Activated CD4-positive, CD25-positive, alpha-beta regulatory T cell treated with anti-CD3 and anti-CD28 coated beads, Interleukin-2, amount 50 U/mL, for 24 hours (primary cell): ENCODE data around the gene MYDGF.
"Not testable (repeated sequence)": the region's sequence is repeated elsewhere in the genome, so short reads cannot be mapped to it uniquely, and the experiment has no call there.

ENCODE experiments used
- ATAC-seq, 2 donors: fragments of 150-1000 bp; cut with Tn5 transposase; one replicate each; pipeline ENCODE4 v1.10.0; 2021; ENCODE audit warnings: mild to moderate bottlenecking in 1 of 2, moderate library complexity in 1 of 2

The MYDGF gene

GRCh38 chr19:4699826-4700692 is 29.9 kb upstream of the MYDGF start:
- no peak for ATAC-seq

GRCh38 chr19:4697304-4697703 is 27.2 kb upstream of the MYDGF start:
- no peak for ATAC-seq

- ATAC-seq: no peak
Observed at GRCh38 chr19:4695224-4695731, 25.1 kb upstream of the MYDGF start.

- ATAC-seq: no peak
Observed at GRCh38 chr19:4694211-4694987, 24.3 kb upstream of the MYDGF start.

- no peak for ATAC-seq
Observed at GRCh38 chr19:4693471-4694121, 23.5 kb upstream of the MYDGF start.

- ATAC-seq: no peak
Observed at GRCh38 chr19:4693078-4693350, 22.9 kb upstream of the MYDGF start.

- no peak for ATAC-seq
Observed at GRCh38 chr19:4692251-4693077, 22.3 kb upstream of the MYDGF start.

- no peak for ATAC-seq
Observed at GRCh38 chr19:4691373-4691772, 21.2 kb upstream of the MYDGF start.

GRCh38 chr19:4690361-4690760 is 20.2 kb upstream of the MYDGF start:
- no peak for ATAC-seq

GRCh38 chr19:4689403-4689802 is 19.3 kb upstream of the MYDGF start:
- no peak for ATAC-seq

GRCh38 chr19:4688587-4688986 is 18.4 kb upstream of the MYDGF start:
- ATAC-seq: no peak

GRCh38 chr19:4687396-4687795 is 17.3 kb upstream of the MYDGF start:
- ATAC-seq: no peak

- ATAC-seq: no peak
Observed at GRCh38 chr19:4686700-4687099, 16.6 kb upstream of the MYDGF start.

GRCh38 chr19:4684312-4685095 is 14.4 kb upstream of the MYDGF start:
- no peak for ATAC-seq

- ATAC-seq: no peak
Observed at GRCh38 chr19:4682417-4683200, 12.5 kb upstream of the MYDGF start.

GRCh38 chr19:4680021-4680420 is 9.9 kb upstream of the MYDGF start:
- not testable (repeated sequence) for ATAC-seq

GRCh38 chr19:4678881-4679790 is 9.0 kb upstream of the MYDGF start:
- ATAC-seq: peak in 1 of 2 donors; percentile 36

- ATAC-seq: peak in 1 of 2 donors; percentile 2
Observed at GRCh38 chr19:4676955-4677731, 7.0 kb upstream of the MYDGF start.

GRCh38 chr19:4675346-4675745 is 5.2 kb upstream of the MYDGF start:
- no peak for ATAC-seq
